Ishikawa (cell line): ENCODE results near the gene UNCX.

Experiments used
- CEBPB ChIP-seq: IDR thresholded peaks from 2 replicates; pipeline ENCODE4 v1.6.1; 2012
- CREB1 ChIP-seq: IDR thresholded peaks from 2 replicates; pipeline ENCODE4 v1.6.1; 2012; ENCODE audit warnings: low read depth
- EGR1 ChIP-seq: IDR thresholded peaks from 2 replicates; pipeline ENCODE4 v1.6.1; 2012
- EP300 ChIP-seq: IDR thresholded peaks from 2 replicates; pipeline ENCODE4 v1.6.1; 2012; ENCODE audit warnings: borderline replicate concordance
- FOXM1 ChIP-seq: IDR thresholded peaks from 2 replicates; pipeline ENCODE4 v1.6.1; 2012; ENCODE audit warnings: low read depth, borderline replicate concordance
- NFIC ChIP-seq: IDR thresholded peaks from 2 replicates; pipeline ENCODE4 v1.6.1; 2012
- RAD21 ChIP-seq: IDR thresholded peaks from 2 replicates; pipeline ENCODE4 v1.6.1; 2012; ENCODE audit warnings: low read depth
- TAF1 ChIP-seq: IDR thresholded peaks from 2 replicates; pipeline ENCODE4 v1.6.1; 2012; ENCODE audit warnings: low read depth, mild to moderate bottlenecking
- TCF12 ChIP-seq: IDR thresholded peaks from 2 replicates; pipeline ENCODE4 v1.6.1; 2012; ENCODE audit warnings: low read depth
- TEAD4 ChIP-seq: IDR thresholded peaks from 2 replicates; pipeline ENCODE4 v1.6.1; 2012
- YY1 ChIP-seq: IDR thresholded peaks from 2 replicates; pipeline ENCODE4 v1.6.1; 2012; ENCODE audit warnings: low read depth
- TF ChIP-seq, protein P1 (sequence below): IDR thresholded peaks from 2 replicates; pipeline ENCODE4 v1.6.1; 2012
- TF ChIP-seq, protein P2 (sequence below): IDR thresholded peaks from 2 replicates; pipeline ENCODE4 v1.6.1; 2012; ENCODE audit warnings: low read depth, mild to moderate bottlenecking
- TF ChIP-seq, protein P3 (sequence below): IDR thresholded peaks from 2 replicates; pipeline ENCODE4 v1.6.1; 2012

DNA sequence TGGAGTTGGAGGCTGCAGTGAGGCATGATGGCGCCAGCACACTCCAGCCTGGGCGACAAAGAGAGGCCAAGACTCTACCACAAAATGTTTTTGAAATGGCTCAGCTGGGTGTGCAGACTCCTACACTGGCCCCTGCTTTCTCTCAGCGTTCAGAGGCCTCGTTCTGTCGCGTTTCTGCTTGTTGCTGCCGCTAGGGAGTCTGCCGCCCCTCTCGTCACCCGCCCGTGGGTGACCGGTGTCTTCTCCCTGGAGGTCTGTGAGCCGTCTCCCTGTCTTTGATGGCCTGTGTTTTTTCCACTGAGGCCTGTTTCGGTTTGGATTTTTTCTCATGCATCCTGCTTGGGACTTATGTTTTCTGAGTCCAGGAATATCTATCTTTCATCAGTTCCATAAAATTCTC, 23.6 kb upstream of the UNCX start:
- TF ChIP-seq CREB1, result no peak
- TF ChIP-seq EP300, result no peak
- no peak for TF ChIP-seq RAD21
- TF ChIP-seq, protein P1, sequence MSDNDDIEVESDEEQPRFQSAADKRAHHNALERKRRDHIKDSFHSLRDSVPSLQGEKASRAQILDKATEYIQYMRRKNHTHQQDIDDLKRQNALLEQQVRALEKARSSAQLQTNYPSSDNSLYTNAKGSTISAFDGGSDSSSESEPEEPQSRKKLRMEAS, result no peak
- no peak for TF ChIP-seq TEAD4
- TF ChIP-seq, protein P2, sequence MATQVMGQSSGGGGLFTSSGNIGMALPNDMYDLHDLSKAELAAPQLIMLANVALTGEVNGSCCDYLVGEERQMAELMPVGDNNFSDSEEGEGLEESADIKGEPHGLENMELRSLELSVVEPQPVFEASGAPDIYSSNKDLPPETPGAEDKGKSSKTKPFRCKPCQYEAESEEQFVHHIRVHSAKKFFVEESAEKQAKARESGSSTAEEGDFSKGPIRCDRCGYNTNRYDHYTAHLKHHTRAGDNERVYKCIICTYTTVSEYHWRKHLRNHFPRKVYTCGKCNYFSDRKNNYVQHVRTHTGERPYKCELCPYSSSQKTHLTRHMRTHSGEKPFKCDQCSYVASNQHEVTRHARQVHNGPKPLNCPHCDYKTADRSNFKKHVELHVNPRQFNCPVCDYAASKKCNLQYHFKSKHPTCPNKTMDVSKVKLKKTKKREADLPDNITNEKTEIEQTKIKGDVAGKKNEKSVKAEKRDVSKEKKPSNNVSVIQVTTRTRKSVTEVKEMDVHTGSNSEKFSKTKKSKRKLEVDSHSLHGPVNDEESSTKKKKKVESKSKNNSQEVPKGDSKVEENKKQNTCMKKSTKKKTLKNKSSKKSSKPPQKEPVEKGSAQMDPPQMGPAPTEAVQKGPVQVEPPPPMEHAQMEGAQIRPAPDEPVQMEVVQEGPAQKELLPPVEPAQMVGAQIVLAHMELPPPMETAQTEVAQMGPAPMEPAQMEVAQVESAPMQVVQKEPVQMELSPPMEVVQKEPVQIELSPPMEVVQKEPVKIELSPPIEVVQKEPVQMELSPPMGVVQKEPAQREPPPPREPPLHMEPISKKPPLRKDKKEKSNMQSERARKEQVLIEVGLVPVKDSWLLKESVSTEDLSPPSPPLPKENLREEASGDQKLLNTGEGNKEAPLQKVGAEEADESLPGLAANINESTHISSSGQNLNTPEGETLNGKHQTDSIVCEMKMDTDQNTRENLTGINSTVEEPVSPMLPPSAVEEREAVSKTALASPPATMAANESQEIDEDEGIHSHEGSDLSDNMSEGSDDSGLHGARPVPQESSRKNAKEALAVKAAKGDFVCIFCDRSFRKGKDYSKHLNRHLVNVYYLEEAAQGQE, result no peak
- TF ChIP-seq, protein P3, sequence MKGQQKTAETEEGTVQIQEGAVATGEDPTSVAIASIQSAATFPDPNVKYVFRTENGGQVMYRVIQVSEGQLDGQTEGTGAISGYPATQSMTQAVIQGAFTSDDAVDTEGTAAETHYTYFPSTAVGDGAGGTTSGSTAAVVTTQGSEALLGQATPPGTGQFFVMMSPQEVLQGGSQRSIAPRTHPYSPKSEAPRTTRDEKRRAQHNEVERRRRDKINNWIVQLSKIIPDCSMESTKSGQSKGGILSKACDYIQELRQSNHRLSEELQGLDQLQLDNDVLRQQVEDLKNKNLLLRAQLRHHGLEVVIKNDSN, result no peak
- TF ChIP-seq FOXM1, result no peak
- TF ChIP-seq YY1, result no peak
- no peak for TF ChIP-seq NFIC
- no peak for TF ChIP-seq TAF1
- TF ChIP-seq EGR1, result no peak
- TF ChIP-seq CEBPB, result no peak
- TF ChIP-seq TCF12, result no peak
